Stimulated activated CD8-positive, alpha-beta memory T cell treated with anti-CD3 and anti-CD28 coated beads, Interleukin-12 subunit alpha, Interleukin-12 subunit beta, amount 100 ng/mL, for 1 hour (primary cell): ENCODE measurements around the gene IL15RA.

Experiments used
- DNase-seq: peaks from one replicate; pipeline ENCODE4 v3.0.0-alpha.2; 2020; ENCODE audit warnings: low read depth

Gene IL15RA, protein sequence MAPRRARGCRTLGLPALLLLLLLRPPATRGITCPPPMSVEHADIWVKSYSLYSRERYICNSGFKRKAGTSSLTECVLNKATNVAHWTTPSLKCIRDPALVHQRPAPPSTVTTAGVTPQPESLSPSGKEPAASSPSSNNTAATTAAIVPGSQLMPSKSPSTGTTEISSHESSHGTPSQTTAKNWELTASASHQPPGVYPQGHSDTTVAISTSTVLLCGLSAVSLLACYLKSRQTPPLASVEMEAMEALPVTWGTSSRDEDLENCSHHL

DNA sequence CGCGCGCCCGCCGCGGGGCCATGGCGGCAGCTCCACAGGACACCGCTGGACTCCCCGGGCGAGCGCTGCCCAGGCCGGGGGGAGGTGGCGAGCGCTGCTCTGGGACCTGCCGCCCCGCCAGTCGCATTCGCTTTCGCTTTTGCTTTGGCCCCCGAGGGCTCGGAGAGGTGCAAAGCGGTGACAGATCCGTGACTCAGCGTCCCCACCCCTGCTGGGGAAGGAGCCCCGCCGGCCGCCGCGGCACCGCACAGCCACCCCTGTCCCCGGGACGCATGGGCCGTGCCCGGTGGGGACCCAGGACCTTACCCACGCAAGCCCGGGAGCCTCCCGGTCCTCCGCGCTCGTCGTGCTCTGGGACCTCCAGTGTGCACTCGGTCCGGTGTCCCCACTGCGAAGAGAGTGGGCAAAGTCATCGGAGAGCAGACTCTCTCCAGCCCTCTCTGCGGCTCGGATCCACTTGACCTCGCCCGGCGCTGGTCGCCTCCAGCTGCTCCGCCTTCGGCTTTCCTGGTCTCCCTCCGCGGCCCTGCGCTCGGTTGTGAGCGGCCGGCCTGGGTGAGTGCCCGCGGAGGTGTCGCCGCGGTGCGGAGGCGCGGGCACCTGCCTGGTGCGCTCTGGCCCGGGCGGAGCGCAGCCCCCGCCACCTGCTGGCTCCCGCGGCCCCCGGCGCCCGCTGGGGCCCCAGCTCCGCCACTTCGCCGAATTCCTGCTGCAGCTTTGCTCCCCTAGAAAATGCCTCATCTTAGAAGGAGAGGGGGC lies at the start of gene IL15RA:
IL15RA (minus strand) TSS at position 73 of the 759 bp plus-strand sequence; CDS start at position 22, 51 bp downstream.
- peak; percentile 77 for DNase-seq

DNA sequence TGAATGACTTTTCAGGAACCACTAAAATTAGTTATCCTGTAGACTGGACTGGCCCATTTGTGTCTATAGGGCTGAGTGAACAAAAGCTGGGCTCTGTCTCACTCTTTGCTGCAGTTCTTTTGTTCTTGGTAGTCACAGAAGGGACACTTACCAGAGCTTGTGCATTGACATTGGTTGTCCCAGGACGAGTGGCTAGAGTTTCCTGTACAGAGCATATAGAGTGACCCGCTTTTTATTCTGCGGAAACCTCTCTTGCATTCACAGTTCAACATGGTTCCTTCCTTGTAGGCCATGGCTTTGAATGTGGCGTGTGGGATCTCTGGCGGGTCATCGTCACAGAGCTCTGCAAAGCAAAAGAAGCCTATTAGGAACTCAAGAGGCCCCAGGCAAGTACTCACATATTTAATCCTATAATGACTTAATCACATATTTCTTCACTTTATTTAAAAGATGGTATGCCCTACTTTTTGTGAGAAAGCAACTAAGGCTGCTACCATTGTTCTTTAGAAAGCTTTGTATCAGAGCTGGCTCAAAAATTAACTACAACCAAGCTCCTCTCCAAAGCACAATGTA lies 48.4 kb upstream of the IL15RA start:
- DNase-seq = no peak

DNA sequence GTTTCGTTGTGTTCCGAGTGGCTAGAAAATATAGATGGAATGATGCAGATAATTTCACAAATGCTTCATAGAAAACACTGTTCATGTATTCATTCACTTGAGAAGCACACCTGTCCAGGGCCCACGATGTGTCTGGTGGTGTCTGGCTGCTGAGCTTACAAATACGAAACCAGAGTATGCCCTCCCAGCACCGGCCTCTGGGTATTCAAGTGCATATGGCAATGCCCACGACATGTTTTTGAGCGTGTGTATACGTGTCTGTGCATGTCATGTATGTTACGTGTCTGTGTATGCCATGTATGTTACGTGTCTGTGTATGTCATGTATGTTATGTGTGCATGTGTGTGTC lies 47.0 kb upstream of the IL15RA start:
- no peak for DNase-seq

DNA sequence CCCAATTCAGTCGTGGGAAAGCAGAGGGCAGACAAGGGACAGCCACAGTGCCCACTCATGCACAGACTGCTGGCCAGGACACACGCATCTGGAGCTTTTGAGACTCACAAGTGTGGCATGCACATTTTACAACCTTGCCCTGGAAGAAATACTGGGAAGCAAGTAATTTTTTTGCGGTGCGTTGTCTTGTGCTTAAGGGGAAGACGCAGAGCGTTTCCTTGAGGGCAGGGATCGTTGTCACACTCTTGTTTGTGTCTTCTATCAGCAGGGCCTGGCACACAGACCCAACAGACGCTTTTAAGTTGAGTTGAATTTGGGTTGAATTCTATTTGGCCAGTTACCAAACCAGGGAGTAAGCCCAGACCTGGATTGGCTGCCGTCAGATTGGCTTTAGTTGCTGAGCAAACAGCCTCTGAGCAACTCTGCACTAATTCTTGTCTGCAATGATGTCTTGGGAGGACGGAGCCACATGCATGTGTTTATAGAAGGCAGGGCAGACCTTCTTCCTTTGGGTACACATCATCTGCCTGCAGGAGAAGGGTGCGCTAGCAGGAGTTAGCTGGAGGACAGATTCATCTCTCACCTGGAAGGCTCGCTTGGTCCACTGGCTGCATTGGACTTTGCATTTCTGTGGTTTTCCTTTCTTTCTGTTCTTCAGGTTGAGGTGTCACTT lies 46.5 kb upstream of the IL15RA start:
- DNase-seq = no peak

DNA sequence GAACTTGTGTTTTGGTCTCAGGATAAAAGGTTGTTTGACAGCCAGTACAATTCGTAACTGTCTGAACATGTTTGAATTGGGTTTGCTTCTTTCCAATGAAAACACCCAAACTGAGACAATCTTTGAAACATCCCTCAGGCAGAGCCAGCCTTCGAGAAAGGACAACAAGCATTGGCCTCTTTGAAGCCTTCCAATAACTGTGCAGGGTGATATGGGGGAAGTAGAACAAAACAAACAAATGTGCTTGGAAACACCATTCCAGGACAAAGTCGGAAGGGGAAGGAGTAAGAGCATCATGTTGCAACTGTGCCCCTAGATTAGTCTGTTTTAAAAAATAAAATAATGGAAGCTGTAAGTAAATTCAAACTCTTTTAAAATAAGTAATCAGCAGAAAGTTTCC lies 45.3 kb upstream of the IL15RA start:
- no peak for DNase-seq

DNA sequence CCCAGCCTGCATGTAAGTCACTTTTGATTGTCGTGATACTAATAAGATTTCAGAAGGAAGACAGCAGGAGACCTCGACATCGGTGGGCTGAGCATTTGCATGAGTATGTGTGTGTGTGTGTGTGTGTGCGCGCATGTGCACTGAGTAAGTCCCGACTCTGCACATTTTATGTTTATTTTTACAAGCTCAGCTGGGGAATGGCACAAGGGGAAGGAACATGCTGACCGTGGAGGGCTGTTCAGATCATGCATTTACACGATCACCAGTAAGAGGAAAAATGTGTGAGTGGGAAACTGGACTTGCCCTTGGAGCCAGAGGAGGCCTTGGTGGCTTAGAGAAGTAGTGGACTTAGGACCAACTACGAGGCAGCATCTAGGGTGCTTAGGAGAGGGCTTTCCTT lies 43.5 kb upstream of the IL15RA start:
- DNase-seq = no peak

DNA sequence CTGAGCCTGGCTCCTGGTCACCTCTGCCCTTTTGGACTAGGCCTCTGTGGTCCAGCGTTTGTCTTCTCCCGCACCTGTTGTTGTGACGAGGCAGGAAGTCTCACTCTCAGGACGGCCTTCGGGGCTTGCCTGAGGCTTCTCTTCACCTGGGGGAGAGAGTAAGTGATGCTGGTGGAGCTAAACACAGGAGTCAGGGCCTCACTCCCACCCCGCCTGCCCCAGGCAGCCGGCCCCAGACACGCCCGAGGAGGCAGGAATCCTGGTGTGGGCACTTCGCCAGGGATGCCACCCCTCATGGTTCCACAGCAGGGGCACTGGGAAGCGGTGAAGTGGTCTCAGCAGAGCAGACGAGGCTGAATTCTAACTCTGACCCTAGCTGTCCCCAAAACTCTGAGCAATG lies 42.5 kb upstream of the IL15RA start:
- no peak for DNase-seq

DNA sequence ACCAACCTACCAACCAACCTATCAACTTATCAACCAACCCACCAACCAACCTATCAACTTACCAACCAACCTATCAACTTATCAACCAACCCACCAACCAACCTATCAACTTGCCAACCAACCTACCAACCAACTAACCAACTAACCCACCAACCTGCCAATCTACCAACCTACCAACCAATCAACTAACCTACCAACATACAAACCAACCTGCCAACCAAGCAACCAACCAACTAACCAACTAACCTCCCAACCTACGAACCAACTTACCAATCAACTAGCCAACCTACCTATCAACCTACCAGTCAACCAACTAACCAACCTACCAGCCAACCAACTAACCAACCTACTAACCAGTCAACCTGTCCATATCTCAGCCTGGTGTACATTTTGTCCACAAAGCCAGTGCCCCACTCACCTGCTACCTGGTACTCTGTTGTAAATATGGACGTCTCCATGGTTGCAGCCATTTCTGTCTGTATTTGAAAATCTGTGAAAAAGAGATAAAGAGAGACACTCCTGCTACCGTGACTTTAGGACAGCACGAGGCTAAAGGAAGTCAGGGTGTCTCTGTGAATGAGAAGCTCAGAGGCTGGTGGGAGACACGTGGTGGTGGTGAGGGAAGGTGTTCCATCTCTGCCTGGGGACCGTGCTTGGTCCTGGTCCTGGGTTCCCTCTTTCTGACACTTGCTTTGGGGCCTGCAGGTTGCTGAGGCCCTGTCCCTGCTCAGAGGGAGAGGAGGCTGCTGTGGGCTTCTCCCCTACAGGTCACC lies 41.9 kb upstream of the IL15RA start:
- DNase-seq = no peak

DNA sequence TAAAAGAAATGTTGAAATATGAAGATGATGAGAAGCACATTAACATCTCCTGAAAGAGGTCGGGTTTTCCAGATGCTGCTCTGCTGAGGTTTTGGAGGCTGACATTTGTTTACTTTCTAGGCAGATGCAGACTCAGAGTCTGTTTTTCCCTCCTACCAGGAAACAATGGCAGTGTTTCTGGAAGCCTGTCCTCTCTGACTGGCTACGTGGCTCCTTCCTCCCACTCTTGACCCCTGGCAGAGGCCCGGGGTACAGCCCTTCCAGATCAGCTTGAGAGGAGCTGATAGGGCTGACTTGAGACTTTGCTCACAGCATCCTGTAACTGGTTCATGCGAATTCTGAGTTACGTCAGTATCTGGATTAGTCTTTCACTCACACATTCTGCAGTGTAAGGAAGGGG lies 41.1 kb upstream of the IL15RA start:
- no peak for DNase-seq

DNA sequence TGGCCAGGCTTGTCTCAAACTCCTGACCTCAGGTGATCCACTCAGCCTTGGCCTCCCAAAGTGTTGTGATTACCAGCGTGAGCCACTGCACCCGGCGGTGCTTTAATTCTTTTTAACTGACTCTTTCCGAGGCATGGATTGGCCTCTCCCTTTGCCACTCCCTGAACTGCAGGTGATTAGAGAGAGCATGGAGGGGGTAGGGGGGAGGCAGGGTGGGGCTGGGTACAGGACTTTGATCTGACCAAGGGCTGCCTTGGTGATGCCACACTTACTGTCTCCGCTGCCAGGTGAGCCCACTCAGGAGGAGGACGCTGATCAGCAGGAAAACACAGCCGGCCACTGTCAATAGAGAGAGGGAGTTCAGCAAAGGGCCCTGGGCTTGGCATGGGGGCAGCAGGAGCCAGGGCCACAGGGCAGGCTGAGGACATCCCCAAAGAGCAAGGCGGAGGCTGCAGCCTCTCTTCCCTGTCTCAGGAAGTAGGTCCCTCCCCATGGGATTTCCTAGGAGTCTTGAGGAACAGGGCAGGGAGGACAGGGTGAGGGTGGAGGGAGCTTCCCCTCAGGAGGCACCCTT lies 40.5 kb upstream of the IL15RA start:
- no peak for DNase-seq

DNA sequence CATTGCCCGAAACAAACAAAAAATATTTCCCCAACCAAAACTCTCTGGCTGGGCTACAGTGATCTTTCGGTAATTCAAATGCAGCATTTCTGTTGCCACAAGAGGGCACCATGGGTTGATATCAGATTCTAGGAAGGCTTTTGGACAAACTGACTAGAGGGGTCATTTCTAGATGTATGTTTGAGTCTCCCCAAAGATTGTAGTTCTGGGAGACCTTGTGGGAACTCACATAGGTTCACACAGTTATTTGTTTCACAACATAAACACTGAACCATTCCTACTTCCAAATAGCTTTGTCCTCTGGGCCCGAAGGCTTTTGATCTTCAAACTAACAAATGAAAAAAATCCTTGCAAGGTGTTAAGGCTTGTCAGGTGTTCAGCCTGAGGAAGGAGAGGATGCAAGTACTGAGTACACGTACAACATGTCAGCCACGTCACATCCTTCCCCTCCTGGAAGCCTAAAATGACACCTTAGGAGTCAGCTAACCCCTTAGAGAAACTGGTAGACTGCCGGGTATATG lies 37.0 kb upstream of the IL15RA start:
- DNase-seq = peak; percentile 42

DNA sequence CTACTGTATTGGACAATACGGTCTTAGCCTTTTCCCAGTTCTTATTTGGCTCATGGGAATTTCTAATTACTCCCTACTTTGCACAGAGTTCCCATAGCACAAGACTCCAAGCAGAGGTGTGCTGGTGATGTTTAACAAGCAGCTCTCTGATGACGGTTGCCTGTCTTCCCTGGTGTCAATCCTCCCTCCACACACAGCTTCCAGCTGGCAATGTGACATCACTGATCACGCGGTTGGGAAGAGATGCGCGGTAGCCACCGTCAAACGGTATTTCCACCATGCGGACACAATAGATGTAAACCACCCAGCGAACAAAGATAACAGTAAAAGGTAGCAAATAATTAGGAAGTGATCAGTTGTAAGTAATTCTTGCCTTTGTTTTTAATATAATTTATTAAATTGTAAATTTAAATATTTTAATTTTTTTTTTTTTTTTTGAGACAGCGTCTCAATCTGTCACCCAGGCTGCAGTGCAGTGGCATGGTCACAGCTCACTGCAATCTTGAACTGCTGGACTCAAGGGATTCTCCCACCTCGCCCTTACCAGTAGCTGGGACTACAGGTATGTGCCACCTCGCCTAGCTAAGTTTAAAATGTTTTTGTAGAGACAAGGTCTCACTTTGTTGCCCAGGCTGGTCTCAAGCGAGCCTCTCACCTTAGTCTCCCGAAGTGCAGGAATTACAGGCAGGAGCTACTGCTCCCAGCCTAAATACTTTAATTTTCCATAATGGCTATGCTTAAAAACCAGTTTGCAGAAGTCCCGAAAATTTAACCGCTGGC lies 36.3 kb upstream of the IL15RA start:
- DNase-seq = no peak

DNA sequence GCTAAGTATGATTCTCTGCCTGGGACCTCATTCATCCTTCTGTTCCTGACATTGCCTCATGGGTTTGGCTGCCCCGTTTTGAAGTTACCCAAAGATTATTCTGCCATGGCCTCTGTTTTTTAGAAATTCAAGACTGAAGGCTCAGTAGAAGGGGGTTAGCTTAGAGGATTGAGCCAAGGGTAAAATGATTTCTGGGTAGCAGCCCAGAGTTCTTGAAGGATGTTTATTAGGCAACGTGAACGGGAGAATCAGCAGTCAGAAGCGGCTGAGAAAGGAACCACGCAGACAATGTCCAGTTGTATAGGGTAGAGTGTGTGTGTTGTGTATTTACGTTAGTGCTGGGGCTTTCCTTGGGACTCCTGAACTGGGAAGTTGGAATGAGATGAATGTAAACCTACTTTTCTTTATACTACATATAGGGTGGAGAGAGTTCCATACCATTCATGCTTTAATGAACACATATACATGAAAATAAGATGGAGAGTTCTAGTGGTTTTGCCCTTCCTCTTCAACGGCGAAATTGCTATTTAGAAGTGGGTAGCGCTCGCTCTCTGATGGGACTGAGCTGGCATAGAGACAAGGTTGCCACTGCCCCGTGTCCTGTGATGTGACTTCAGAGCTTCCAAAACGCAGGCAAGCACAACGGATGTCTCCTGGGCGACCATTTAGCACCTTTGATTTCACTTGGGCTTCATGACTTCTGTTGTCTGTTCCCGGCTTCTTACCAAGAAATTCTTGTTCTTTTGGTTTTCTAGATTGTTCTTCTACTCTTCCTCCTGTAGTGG lies 35.0 kb upstream of the IL15RA start:
- no peak for DNase-seq

DNA sequence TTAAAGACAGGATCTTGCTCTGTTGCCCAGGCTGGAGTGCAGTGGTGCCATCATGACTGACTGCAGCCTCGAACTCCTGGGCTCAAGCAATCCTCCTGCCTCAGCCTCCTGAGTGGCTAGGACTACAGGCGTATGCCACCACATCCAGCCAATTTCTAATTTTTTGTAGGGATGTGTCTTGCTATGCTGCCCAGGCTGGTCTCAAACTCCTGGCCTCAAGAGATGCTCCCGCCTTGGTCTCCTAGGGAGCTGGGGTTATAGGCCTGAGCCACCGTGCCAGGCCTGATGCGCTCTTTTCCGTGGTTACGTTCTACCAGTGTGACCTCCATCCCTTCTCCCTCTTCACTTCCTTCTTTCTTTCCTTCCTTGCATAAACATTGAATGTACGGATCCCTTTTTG lies 34.2 kb upstream of the IL15RA start:
- DNase-seq = no peak

DNA sequence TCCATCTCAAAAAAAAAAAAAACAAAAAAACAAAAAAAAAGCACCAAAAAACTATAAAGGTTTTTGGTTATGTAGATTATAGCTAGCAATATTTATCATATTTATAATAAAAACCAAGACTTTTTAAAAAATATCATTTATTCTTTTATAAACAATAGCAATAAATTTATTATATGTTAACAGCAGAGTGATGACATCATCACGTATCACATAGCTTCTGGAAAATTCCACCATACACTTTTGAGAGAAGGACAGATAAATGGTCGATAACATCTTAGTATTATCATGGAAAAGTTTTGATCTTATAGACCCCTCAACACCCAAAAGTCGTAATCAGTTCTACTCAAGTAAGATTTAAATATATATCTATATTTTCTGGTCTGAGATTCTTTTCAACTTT lies 33.2 kb upstream of the IL15RA start:
- DNase-seq = no peak

DNA sequence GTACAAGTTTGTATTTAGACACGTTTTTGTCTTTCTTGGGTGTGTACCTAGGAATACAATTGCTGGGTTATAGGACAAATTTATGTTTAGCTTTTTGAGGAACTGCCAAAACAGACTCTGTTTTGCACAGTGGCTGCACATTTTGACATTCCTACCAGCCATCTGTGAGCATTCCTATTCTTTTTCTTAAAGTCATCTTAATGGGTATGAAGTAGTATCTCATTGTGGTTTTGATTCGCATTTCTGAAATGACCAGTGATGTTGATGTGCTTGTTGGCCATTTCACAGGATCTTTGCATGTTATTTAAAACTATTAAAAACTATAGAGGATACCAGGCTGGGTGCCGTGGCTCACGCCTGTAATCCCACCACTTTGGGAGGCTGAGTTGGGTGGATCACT lies 32.6 kb upstream of the IL15RA start:
- DNase-seq = no peak

DNA sequence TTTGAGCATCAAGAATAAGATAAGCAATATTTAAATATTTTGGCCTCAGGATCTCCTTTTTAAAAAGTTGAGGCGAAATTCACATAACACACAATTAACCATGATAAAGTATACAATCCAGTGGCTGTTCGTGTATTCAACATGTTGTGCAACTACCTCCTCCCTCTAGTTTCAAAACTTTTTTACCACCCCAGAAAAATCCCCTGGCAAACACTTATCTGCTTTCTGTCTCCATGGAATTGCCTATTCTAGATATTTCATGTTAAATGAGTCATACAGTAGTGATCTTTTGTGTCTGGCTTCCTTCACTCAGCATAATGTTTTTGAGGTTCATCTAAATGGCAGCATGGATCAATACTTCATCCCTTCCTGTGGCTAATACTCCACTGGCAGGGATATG lies 31.8 kb upstream of the IL15RA start:
- no peak for DNase-seq

DNA sequence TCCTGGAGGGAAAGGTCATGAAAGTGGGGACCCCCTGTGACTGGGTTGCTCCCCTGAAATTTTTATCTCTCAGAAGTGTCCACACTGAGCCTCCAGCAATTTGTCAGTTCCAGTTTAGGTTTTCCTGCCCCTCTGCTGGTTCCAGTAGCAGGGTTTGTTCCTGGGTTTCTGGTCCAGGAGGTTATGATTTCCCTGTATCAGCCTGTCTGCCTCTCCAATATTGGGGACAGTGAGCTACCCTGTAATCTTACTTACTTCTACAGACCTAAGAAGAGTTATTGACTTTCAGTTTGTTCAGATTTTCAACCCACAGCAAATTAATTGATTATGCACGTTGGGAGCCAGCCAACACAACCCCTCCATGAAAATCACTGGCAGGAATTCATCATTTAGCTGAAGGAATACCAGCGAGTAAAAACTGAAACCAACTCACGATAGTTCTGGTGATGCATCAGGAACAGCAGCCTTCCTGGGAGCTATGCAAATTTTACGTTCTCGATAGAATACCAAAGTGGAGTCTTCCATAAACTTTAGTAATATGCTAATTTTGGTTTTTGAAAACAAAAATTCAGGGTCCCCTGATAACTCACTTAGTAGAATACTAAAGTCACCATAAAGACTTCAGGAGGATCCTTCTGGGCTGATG lies 31.3 kb upstream of the IL15RA start:
- DNase-seq = no peak

DNA sequence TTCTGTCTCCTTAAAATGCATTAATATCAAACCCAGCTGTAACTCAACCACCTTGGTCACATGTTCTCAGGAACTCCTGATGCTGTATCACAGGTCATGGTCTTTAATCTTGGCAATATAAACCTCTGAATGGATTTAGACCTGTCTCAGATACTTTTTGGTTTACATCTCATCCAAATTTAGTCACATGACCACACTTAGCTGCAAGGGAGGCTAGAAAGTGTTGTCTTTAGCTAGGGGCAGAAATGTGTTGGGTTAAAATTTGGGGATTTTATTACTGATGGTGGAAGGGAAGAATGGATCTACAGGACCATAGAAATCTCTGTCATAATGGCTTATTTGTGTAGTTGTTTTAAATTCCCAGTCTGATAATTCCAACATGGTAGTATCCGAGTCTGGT lies 29.6 kb upstream of the IL15RA start:
- no peak for DNase-seq

DNA sequence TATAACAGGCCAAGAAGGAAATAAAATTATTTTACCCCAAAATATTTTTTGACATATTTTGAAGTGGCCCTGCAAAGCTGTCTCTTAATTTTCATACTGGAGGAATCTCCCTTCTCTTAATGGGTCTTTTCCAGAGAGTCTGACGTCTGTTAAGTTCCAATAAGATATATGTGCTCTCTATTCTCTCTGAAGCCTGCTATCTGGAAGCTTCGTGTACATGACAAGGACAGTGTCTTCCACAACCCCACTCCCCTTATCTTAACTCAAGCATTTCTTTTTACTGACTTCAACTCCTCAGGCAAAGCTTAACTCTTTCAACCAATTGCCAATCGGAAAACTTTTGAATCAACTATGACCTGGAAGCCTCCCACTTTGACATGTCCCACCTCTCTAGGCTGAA lies 29.2 kb upstream of the IL15RA start:
- no peak for DNase-seq
